SK-N-SH (cell line): Measurements from ENCODE around the gene TELO2. TPM values are rescaled to one million over a fixed set of nuclear protein-coding genes. Genes with fewer than 3 reads are reported as not detected.

Experiments used
- CTCF ChIA-PET: fragments of 300-600, 350-600 bp; formaldehyde crosslinking; extraction: SDS; loops from one replicate; lab custom pipeline; 2021; lab: Yijun Ruan, JAX
- POLR2A ChIA-PET: fragments of 350-600 bp; sonication (Branson Sonifier 250); formaldehyde crosslinking; extraction: SDS; loops from one replicate; lab custom pipeline; 2020; ENCODE audit warnings: antibody characterized with exemption, inconsistent platforms; lab: Yijun Ruan, JAX
- DNase-seq: peaks from one replicate; pipeline ENCODE4 v3.0.0; 2012
- H2AFZ ChIP-seq: fragments of 200-600 bp; sonication (generic); 2 replicates; pipeline ENCODE4 v1.8.1; 2016; ENCODE audit warnings: antibody characterized with exemption, mild to moderate bottlenecking, low read depth
- H3F3A ChIP-seq: fragments of 200-600 bp; sonication (generic); replicated peaks from 2 replicates; pipeline ENCODE3; 2016; ENCODE audit warnings: antibody characterized with exemption, mild to moderate bottlenecking; ENCODE audit not compliant: insufficient read depth
- H3K27ac ChIP-seq, 2 experiments: fragments of 200-500 bp in 1 of 2; fragments of 200-600 bp in 1 of 2; sonication (Bioruptor generic) in 1 of 2; sonication (generic), shearing (Covaris generic) in 1 of 2; 2 replicates each; pipeline versions ENCODE4 v1.5.1 to v1.6.1; 2014 to 2016; ENCODE audit warnings: low read depth in 2 of 2, inconsistent platforms in 1 of 2, low read length in 1 of 2, mild to moderate bottlenecking in 1 of 2, mixed read lengths in 1 of 2
- H3K27me3 ChIP-seq: fragments of 200-600 bp; sonication (generic), shearing (Covaris generic); 2 replicates; pipeline ENCODE4 v1.6.1; 2016; ENCODE audit warnings: mixed run types; ENCODE audit not compliant: insufficient read depth
- H3K36me3 ChIP-seq, 2 experiments: fragments of 200-500 bp in 1 of 2; fragments of 200-600 bp in 1 of 2; sonication (Bioruptor generic) in 1 of 2; sonication (generic) in 1 of 2; replicated peaks in 1 of 2; 2 replicates each; pipeline versions ENCODE3 to v1.5.1; 2014 to 2016; ENCODE audit warnings: low read length in 1 of 2, mild to moderate bottlenecking in 1 of 2; ENCODE audit not compliant: insufficient read depth in 2 of 2, control insufficient read depth in 1 of 2
- H3K4me1 ChIP-seq, 2 experiments: fragments of 200-500 bp in 1 of 2; fragments of 200-600 bp in 1 of 2; sonication (Bioruptor generic) in 1 of 2; sonication (generic), shearing (Covaris generic) in 1 of 2; 2 replicates each; pipeline versions ENCODE4 v1.5.1 to v1.6.1; 2014 to 2016; ENCODE audit warnings: low read depth in 1 of 2, low read length in 1 of 2, mixed run types in 1 of 2; ENCODE audit not compliant: insufficient read depth in 2 of 2, control insufficient read depth in 1 of 2
- H3K4me2 ChIP-seq: fragments of 200-600 bp; sonication (generic), shearing (Covaris generic); 2 replicates; pipeline ENCODE4 v1.6.1; 2017; ENCODE audit warnings: mixed run types
- H3K4me3 ChIP-seq, 2 experiments: fragments of 200-500 bp in 1 of 2; fragments of 200-600 bp in 1 of 2; sonication (Bioruptor generic) in 1 of 2; sonication (generic), shearing (Covaris generic) in 1 of 2; 2 replicates each; pipeline versions ENCODE4 v1.5.1 to v1.8.1; 2014 to 2016; ENCODE audit warnings: low read depth in 2 of 2, inconsistent platforms in 1 of 2, low read length in 1 of 2, mild to moderate bottlenecking in 1 of 2, mixed read lengths in 1 of 2, moderate library complexity in 1 of 2
- H3K79me2 ChIP-seq: fragments of 200-600 bp; sonication (generic); 2 replicates; pipeline ENCODE4 v1.8.1; 2017; ENCODE audit warnings: mild to moderate bottlenecking; ENCODE audit not compliant: insufficient read depth
- H3K9ac ChIP-seq: fragments of 200-600 bp; sonication (generic); 2 replicates; pipeline ENCODE4 v1.6.1; 2017; ENCODE audit warnings: mixed run types
- H3K9me2 ChIP-seq: fragments of 200-600 bp; sonication (generic); 2 replicates; pipeline ENCODE4 v1.6.1; 2017; ENCODE audit warnings: mixed run types
- H3K9me3 ChIP-seq: fragments of 200-600 bp; sonication (generic); 2 replicates; pipeline ENCODE4 v1.6.1; 2017; ENCODE audit warnings: mixed run types, mild to moderate bottlenecking, moderate library complexity
- H4K20me1 ChIP-seq: fragments of 200-600 bp; sonication (generic); 2 replicates; pipeline ENCODE4 v1.6.1; 2017; ENCODE audit warnings: mild to moderate bottlenecking, mixed run types; ENCODE audit not compliant: insufficient read depth
- EZH2phosphoT487 ChIP-seq: fragments of 200-600 bp; sonication (generic); IDR thresholded peaks from 2 replicates; pipeline ENCODE4 v1.6.1; 2017; ENCODE audit warnings: low read depth, mixed run types, mild to moderate bottlenecking, antibody characterized with exemption, moderate library complexity, borderline replicate concordance
- FOSL2 ChIP-seq: IDR thresholded peaks from 2 replicates; pipeline ENCODE4 v1.4.0; 2012; ENCODE audit warnings: low read depth, mild to moderate bottlenecking, moderate library complexity, borderline replicate concordance
- MEF2A ChIP-seq: IDR thresholded peaks from 2 replicates; pipeline ENCODE4 v1.4.0; 2012; ENCODE audit warnings: low read depth, borderline replicate concordance
- MXI1 ChIP-seq: IDR thresholded peaks from 2 replicates; pipeline ENCODE4 v1.6.1; 2012; ENCODE audit warnings: mild to moderate bottlenecking, low read depth, low read length, improper control_type of control experiment
- NFIC ChIP-seq: IDR thresholded peaks from 2 replicates; pipeline ENCODE4 v1.4.0; 2012; ENCODE audit warnings: borderline replicate concordance
- RCOR1 ChIP-seq: fragments of 150-350 bp; IDR thresholded peaks from 2 replicates; pipeline ENCODE4 v1.6.1; 2017; ENCODE audit warnings: antibody characterized with exemption, low read length
- RFX5 ChIP-seq: IDR thresholded peaks from 2 replicates; pipeline ENCODE4 v1.6.1; 2012; ENCODE audit warnings: mild to moderate bottlenecking, improper control_type of control experiment, low read length
- RXRA ChIP-seq: IDR thresholded peaks from 2 replicates; pipeline ENCODE4 v1.4.0; 2012; ENCODE audit warnings: low read depth, mild to moderate bottlenecking, borderline replicate concordance
- SIN3A ChIP-seq: IDR thresholded peaks from 2 replicates; pipeline ENCODE4 v1.6.1; 2012; ENCODE audit warnings: low read depth, mild to moderate bottlenecking, low read length, moderate library complexity, borderline replicate concordance
- TAF1 ChIP-seq: IDR thresholded peaks from 2 replicates; pipeline ENCODE4 v1.6.1; 2012; ENCODE audit warnings: low read depth, mild to moderate bottlenecking, low read length, moderate library complexity, borderline replicate concordance
- TCF12 ChIP-seq: IDR thresholded peaks from 2 replicates; pipeline ENCODE4 v1.4.0; 2012
- TEAD4 ChIP-seq: IDR thresholded peaks from 2 replicates; pipeline ENCODE4 v1.4.0; 2012; ENCODE audit warnings: mild to moderate bottlenecking, borderline replicate concordance; ENCODE audit not compliant: insufficient read depth
- YY1 ChIP-seq: IDR thresholded peaks from 2 replicates; pipeline ENCODE4 v1.4.0; 2012; ENCODE audit warnings: low read depth, mild to moderate bottlenecking
- WGBS: methylation state at CpG from one replicate; pipeline ENCODE4 v1.1.6; 2017; ENCODE audit warnings: low lambda C conversion rate; 5-methylcytosine and 5-hydroxymethylcytosine counted together
- polyA plus RNA-seq, 3 experiments: library from polyadenylated mRNA; depleted of rRNA; stranded (reverse); fragments of >200 nt; gene quantifications; 2 replicates each; pipeline ENCODE4 v1.2.3, GENCODE V29; 2012
- TF ChIP-seq, protein P1 (sequence below): fragments of 150-350 bp; IDR thresholded peaks from 2 replicates; pipeline ENCODE4 v1.6.1; 2016; ENCODE audit warnings: mild to moderate bottlenecking, low read depth, low read length
- TF ChIP-seq, protein P2 (sequence below): IDR thresholded peaks from 2 replicates; pipeline ENCODE4; 2012
- TF ChIP-seq, protein P3 (sequence below): fragments of 150-350 bp; IDR thresholded peaks from 2 replicates; pipeline ENCODE4 v1.6.1; 2017; ENCODE audit warnings: antibody characterized with exemption, low read length, low read depth, borderline replicate concordance
- TF ChIP-seq, protein P4 (sequence below): fragments of 200-600 bp; sonication (generic); IDR thresholded peaks from 2 replicates; pipeline ENCODE4 v1.6.1; 2017; ENCODE audit warnings: antibody characterized with exemption, mild to moderate bottlenecking, moderate library complexity
- TF ChIP-seq, protein P5 (sequence below): IDR thresholded peaks from 2 replicates; pipeline ENCODE4 v1.4.0; 2012; ENCODE audit warnings: low read depth, borderline replicate concordance

Gene TELO2
- polyA plus RNA-seq, 1 of the 3 experiments (the other 2 are of a cell fraction) = 24.2 TPM

DNA sequence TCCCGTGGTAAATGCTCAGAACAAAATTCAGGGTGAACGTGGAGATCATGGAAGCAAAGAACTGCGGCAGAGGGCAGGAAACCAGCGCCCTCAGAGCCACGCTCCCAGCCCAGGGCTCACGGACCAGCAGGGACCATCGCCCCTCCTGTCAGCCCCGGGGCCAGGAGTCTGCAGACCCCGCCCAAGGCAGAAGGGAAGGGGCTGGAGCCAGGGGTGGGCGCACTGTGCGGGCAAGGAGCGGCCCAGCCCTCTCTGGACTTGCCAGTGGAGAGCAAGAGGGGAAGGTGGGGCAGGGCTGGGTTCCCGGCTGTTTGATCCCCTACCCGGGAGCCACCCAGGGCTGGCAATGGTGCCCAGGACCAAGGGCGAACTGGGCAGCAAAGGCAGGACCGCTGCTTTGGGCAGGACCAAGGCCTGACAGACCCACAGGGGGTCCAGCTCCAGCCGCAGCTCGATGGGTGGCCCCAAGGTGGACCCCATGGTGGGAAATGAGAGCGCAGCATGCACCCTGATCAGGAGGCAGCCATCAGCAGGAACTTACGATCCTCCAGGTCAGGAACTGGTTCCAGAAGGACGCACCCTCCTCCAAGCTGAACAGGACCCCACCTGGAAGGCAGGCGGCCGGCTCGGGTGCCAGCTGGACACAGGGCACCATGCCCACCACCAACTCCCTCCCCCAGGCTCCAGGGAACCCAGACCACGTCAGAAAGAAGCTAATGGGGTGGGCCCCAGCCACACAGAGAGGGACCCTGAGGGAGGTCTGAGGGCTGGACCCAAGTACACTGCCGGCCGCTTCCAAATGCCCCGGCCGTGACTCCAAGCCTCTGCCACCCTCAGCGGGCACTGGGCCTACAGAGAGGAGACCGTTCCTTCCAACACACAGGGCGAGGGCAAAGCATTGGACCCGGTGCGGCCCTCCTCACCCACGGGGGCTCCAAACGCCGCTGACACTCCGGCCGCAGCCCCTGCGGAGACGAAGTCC is 37.7 kb upstream of the TELO2 start (continued):
- no peak for TF ChIP-seq MXI1
- TF ChIP-seq MEF2A = no peak
- TF ChIP-seq SIN3A = no peak
- TF ChIP-seq TCF12 = no peak
- no peak for TF ChIP-seq RFX5
- TF ChIP-seq FOSL2 = no peak
- TF ChIP-seq RCOR1 = no peak
- no peak for TF ChIP-seq EZH2phosphoT487

DNA sequence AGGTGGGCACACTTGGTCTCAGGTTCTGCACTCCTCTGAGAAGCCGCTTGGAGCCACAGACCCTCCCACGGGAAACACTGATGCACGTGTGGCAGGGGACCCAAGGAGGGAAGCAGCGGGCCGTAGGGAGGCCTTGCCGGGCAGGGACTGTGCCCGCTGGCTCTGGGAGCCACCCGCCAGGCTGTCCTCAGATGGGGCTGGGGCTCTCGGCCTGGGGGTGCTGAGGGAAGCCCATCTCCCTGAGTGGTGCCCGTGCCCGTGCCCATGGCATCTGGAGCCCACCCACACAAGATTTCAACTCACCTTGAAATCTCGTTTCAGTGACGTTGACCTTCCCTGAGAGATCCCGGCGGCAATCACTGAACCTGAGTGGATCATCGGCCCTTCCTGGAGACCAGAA is 36.2 kb upstream of the TELO2 start:
- 94% methylated on average over 11 of the region's 16 CpGs for WGBS
- H3K9me3 ChIP-seq = no peaks in the 10 kb centered on the region
- H4K20me1 ChIP-seq = no peaks in the 10 kb centered on the region
- CTCF ChIA-PET = no interaction called here
- POLR2A ChIA-PET = no interaction called here
- H3K4me1 ChIP-seq = no peaks in the 10 kb centered on the region
- no peak for DNase-seq
- H3K27ac ChIP-seq = no peak overlapping the region
- H2AFZ ChIP-seq = no peak overlapping the region
- no peaks in the 10 kb centered on the region for H3K9me2 ChIP-seq
- no peaks in the 10 kb centered on the region for H3F3A ChIP-seq
- H3K27me3 ChIP-seq = no peaks in the 10 kb centered on the region
- no peak for TF ChIP-seq NFIC
- no peak overlapping the region for H3K4me3 ChIP-seq
- H3K79me2 ChIP-seq = no peaks in the 10 kb centered on the region
- peaks cover 0 to 44% of the 10 kb centered on the region in 2 experiments for H3K36me3 ChIP-seq
- no peak overlapping the region for H3K4me2 ChIP-seq
- H3K9ac ChIP-seq = no peak overlapping the region

DNA sequence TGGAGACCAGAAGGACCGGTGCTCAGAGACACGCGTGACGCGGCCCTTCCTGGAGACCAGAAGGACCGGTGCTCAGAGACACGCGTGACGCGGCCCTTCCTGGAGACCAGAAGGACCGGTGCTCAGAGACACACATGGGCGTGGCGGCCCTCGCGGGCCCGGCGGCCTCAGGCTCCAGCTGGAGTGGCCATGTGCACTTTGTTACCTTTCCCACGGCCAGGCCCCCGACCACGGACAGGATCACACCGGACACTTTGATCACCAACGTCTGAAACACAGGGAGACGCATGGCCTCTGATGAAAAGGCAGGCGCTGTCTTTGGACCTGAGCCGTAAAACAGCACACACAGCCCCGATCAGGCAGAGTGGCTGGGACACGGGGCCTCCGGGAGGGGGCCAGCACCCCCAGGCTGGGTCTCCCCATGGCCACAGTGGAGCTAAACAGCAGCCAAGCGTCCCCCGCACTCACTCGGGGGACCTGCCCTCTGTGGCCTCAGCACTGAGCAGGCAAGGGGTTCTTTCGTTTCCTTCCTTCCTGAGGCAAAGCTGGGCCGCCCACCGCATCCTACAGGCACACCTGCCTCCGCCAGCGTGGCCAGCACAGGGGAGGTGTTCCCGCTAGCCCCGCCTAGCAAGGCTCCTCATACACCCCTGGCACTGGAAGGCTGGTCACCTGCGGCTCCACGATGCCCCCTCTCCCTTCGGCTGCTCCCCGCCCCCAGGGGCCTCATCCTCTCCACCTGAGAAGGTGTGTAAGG is 35.5 kb upstream of the TELO2 start:
- H3K4me1 ChIP-seq = no peaks in the 10 kb centered on the region
- CTCF ChIA-PET = no interaction called here
- H3K4me2 ChIP-seq = no peak overlapping the region
- WGBS = 91% methylated on average over 27 of the region's 42 CpGs
- POLR2A ChIA-PET = no interaction called here
- H3K27me3 ChIP-seq = no peaks in the 10 kb centered on the region
- H3K9ac ChIP-seq = no peak overlapping the region
- peaks cover 0 to 43% of the 10 kb centered on the region in 2 experiments for H3K36me3 ChIP-seq
- H3K9me3 ChIP-seq = no peaks in the 10 kb centered on the region
- H4K20me1 ChIP-seq = no peaks in the 10 kb centered on the region
- H2AFZ ChIP-seq = no peak overlapping the region
- no peak overlapping the region for H3K4me3 ChIP-seq
- no peak for DNase-seq
- no peak overlapping the region for H3K27ac ChIP-seq
- no peaks in the 10 kb centered on the region for H3F3A ChIP-seq
- H3K79me2 ChIP-seq = no peaks in the 10 kb centered on the region
- H3K9me2 ChIP-seq = no peaks in the 10 kb centered on the region
- TF ChIP-seq TAF1 (no peak), YY1 (no peak), TEAD4 (no peak), RXRA (no peak), SIN3A (no peak)
- TF ChIP-seq, protein P1, sequence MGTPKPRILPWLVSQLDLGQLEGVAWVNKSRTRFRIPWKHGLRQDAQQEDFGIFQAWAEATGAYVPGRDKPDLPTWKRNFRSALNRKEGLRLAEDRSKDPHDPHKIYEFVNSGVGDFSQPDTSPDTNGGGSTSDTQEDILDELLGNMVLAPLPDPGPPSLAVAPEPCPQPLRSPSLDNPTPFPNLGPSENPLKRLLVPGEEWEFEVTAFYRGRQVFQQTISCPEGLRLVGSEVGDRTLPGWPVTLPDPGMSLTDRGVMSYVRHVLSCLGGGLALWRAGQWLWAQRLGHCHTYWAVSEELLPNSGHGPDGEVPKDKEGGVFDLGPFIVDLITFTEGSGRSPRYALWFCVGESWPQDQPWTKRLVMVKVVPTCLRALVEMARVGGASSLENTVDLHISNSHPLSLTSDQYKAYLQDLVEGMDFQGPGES = no peak
- TF ChIP-seq, protein P2, sequence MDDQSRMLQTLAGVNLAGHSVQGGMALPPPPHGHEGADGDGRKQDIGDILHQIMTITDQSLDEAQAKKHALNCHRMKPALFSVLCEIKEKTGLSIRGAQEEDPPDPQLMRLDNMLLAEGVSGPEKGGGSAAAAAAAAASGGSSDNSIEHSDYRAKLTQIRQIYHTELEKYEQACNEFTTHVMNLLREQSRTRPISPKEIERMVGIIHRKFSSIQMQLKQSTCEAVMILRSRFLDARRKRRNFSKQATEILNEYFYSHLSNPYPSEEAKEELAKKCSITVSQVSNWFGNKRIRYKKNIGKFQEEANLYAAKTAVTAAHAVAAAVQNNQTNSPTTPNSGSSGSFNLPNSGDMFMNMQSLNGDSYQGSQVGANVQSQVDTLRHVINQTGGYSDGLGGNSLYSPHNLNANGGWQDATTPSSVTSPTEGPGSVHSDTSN = no peak
- TF ChIP-seq, protein P3, sequence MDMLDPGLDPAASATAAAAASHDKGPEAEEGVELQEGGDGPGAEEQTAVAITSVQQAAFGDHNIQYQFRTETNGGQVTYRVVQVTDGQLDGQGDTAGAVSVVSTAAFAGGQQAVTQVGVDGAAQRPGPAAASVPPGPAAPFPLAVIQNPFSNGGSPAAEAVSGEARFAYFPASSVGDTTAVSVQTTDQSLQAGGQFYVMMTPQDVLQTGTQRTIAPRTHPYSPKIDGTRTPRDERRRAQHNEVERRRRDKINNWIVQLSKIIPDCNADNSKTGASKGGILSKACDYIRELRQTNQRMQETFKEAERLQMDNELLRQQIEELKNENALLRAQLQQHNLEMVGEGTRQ = no peak
- TF ChIP-seq, protein P4, sequence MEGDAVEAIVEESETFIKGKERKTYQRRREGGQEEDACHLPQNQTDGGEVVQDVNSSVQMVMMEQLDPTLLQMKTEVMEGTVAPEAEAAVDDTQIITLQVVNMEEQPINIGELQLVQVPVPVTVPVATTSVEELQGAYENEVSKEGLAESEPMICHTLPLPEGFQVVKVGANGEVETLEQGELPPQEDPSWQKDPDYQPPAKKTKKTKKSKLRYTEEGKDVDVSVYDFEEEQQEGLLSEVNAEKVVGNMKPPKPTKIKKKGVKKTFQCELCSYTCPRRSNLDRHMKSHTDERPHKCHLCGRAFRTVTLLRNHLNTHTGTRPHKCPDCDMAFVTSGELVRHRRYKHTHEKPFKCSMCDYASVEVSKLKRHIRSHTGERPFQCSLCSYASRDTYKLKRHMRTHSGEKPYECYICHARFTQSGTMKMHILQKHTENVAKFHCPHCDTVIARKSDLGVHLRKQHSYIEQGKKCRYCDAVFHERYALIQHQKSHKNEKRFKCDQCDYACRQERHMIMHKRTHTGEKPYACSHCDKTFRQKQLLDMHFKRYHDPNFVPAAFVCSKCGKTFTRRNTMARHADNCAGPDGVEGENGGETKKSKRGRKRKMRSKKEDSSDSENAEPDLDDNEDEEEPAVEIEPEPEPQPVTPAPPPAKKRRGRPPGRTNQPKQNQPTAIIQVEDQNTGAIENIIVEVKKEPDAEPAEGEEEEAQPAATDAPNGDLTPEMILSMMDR = no peak
- TF ChIP-seq, protein P5, sequence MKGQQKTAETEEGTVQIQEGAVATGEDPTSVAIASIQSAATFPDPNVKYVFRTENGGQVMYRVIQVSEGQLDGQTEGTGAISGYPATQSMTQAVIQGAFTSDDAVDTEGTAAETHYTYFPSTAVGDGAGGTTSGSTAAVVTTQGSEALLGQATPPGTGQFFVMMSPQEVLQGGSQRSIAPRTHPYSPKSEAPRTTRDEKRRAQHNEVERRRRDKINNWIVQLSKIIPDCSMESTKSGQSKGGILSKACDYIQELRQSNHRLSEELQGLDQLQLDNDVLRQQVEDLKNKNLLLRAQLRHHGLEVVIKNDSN = no peak
